Stimulated activated naive CD8-positive, alpha-beta T cell treated with anti-CD3 and anti-CD28 coated beads, Interleukin-15, Interleukin-2, amounts not matched to agents 100 U/mL and 50 U/mL, for 24 hours (primary cell): ENCODE measurements around the gene PIK3C2G.

Experiments
- ATAC-seq: fragments of 150-1000 bp; cut with Tn5 transposase; one replicate; pipeline ENCODE4 v1.10.0; 2021
- DNase-seq: peaks from one replicate; pipeline ENCODE4 v3.0.0; 2021

The PIK3C2G gene

DNA sequence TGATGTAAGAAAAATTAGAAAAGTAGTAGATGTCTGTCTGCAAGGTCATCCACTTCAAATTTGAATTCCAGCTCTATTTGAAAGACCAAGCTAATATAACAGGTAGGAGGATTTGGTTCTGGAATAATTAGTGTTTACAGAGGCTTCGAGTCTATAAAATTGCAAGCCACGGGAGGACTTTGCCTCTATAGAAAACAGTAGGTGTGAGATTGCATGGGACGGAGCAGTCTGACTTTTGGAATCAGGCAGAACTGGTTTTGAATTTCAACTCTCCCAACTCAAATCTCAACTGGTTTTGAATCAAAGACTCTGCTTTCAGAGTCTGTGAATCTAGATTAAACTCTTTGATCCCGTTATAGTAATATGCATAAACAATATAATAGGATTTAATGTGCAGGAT, 82.4 kb downstream of the PIK3C2G start:
- ATAC-seq (no peak), DNase-seq (no peak)

- ATAC-seq: no peak
- no peak for DNase-seq
Observed at GRCh38 chr12:18345021-18345735, 83.9 kb downstream of the PIK3C2G start.

DNA sequence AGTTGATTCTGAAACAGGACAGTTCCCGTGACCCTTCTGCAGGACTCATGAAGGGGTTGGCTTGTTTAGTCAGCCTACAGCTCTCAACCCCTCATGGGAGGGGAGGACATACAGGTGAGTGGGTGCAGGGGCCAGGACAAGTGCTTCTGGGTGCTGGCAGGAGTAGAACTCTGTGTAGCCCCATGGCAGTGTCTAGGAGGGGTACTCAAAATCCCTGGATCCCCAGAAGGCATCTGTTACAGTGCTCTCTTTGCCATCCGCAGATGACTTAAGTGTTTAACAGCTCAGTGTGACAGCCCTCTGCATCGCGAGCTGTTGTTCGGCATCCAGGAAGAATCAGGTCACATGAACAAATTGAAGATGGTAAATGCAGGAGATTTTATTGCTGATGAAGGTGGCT, 91.0 kb downstream of the PIK3C2G start:
- DNase-seq (no peak), ATAC-seq (no peak)

- DNase-seq (no peak), ATAC-seq (no peak)
Observed at GRCh38 chr12:18355429-18355828, 94.1 kb downstream of the PIK3C2G start.

DNA sequence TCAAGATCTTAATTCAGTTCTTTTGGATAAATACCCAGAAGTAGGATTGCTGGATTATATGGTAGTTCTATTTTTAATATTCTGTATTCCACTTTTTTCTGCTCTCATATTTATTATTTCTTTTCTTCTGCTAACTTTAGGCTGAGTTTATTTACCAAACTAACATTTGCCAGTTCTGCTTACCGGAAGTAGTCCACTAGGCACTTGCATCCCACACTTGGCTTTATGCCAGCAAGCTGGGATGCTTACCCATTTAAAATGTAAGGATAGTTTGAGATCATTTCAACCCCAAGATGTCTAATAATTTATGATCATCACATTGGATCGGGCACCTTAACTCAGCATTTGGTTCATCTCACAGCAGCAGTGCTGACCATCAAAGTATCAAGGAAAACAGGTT, 96.8 kb downstream of the PIK3C2G start:
- DNase-seq: no peak
- ATAC-seq: no peak

DNA sequence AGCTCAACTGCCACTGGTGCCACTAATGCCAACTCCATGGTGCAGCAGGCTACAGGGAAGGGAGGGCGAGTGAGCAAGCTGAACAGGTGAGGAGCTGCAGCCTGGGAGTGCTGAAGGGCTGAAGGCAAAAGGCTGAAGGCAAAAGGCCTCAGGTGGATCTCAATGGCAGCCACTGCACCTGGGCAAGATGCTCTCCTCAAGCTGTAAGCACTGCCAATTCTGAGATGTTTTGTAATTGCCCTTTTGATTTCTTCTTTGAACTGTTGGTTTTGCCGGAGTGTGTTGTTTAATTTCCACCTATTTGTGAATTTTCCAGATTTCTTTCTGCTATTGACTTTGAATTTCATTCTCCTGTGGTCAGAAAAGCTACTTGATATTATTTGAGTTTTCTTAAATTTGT, 97.6 kb downstream of the PIK3C2G start:
- no peak for ATAC-seq
- DNase-seq: no peak

DNA sequence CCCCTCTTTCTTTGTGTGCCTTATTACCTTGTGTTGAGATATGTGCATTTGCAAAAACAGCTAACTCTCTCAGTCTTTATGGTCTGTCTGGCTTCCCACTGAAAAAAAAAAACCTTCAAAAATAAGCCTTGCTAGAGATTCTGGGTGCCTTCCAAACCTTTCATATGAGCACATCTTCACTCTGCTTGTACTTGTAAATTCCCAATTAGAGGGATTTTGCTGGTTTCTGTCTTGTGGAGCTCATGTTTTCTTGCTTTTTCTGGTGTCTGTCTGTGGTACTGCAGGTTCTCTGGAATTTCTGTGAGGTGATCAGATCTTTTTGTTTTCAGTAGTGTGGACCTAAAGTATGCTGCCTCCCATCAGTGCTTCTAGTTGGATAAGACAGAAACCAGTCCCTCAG, 100.1 kb downstream of the PIK3C2G start:
- DNase-seq: no peak
- no peak for ATAC-seq

- DNase-seq (no peak), ATAC-seq (no peak)
Observed at GRCh38 chr12:18363321-18363720, 102.0 kb downstream of the PIK3C2G start.

DNA sequence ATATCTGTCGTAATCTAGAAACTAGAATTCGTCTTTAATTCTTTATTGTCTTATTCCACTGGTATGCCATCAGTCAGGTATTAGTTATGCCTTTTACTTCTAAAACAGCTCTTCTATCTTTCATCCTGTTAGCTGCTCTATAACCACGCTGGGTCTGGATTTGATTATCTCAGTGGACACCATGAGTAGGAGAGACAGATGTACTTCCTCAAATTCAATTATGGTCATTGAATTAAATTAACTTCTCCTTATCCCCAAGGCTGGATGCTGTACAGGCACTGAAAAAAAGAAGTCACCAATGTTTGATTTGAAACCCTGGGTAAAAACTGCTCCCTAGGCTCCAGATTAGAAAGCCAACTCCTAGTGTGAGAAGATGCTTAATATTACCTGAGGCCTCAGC, 107.3 kb downstream of the PIK3C2G start:
- ATAC-seq (no peak), DNase-seq (no peak)

DNA sequence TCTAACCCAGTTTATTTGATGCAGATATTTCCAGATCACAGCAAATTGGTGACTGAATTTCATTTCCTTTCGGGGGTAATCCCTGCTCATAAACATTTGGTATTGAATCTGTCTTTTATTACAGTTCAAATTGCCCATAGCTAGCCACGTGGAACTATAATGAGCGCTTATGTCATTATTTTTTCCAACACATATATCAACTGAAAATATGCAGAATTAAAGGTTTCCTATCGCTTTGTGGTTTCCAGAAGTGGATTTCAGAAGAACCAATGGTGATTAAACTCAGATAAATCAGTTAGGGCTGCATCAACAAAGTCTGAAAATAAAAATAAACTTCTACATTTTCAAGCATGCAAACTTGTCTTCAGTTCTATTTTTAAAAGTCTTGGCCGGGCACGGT, 111.9 kb downstream of the PIK3C2G start:
- ATAC-seq (no peak), DNase-seq (no peak)

DNA sequence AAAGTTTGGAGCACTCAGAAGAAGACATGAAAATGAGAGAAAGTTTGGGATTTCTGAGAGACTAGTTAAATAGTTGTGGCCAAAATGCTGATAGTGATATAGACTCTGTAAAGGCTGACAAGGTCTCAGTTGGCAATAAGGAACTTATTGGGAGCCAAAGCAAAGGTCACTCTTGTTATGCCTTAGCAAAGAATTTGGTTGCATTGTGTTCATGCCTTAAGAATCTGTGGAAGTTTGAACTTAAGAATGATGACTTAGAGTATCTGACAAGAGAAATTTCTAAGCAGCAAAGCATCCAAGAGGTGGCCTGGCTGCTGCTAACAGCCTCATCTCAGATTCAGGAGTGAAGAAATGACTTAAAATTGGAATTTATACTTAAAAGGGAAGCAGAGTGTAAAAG, 113.8 kb downstream of the PIK3C2G start:
- ATAC-seq: no peak
- DNase-seq: no peak

DNA sequence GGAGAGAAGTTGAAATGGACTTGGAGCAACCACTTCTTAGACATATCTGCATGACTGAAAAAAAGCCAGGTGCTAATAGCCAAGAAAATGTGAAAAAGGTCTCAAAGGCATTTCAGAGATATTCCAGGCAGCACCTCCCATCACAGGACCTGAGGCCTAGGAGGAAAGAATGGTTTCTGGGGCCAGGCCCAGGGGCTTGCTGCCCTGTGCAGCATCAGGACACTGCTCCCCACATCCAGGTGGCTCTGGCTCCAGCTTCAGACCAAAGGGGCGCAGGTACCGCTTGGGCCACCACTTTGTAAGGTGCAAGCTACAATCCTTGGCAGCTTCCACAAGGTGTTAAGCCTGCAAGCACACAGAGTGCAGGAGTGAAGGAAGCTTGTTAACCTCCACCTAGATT, 114.3 kb downstream of the PIK3C2G start:
- DNase-seq (no peak), ATAC-seq (no peak)

DNA sequence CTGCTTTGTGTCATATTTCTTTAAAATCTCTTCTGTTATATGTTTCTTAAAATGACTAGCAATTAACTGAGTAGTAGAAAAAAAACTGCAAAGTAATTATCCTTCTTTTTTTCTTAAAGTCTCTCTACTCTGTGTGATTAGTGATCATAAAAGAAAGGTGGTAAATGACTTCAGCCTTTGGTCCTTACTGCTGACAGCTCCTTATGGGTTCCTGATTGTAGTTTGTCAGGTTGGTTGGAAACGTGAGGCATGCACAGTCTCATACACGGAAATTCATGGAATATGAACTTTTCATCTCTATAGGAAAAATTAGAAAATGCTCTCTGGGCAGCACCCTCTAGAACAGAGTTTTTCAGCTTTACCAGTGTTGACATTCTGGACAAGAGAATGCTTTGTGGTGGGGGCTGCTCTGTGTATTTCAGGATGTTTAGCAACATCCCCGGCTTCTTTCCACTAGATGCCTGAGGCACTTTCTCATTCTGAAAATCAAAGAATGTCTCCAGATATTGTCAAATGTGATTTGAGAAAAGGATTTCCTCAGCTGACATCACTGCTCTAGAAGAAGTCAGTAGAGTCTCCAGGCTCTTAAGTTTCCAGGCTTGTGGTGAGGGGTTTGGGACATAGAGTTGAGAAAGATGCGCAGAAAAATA, 121.0 kb downstream of the PIK3C2G start:
- DNase-seq (no peak), ATAC-seq (no peak)

- no peak for ATAC-seq
- no peak for DNase-seq
Observed at GRCh38 chr12:18383203-18383602, 121.9 kb downstream of the PIK3C2G start.

- ATAC-seq (no peak), DNase-seq (no peak)
Observed at GRCh38 chr12:18387706-18388105, 126.4 kb downstream of the PIK3C2G start.

DNA sequence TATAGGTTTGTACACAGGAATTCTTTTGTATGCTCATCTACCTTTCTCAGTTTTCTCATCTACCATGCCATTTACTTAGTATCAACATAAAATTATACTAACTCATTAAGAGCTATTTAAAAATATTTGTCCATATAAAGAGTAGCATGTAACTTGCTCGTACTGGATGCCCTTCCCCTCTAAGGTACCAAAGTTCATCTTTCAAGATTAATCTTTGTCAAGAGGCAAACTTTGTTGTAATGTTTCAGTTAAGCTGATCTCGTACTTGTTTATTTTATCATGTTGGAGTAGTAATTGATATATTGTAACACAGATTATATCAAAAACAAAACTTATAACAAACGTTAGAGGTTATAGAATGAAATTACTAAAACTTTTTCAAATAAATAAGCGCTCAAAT, 128.5 kb downstream of the PIK3C2G start:
- ATAC-seq: no peak
- no peak for DNase-seq

- ATAC-seq: no peak
Observed at GRCh38 chr12:18391151-18391550, 129.8 kb downstream of the PIK3C2G start.

DNA sequence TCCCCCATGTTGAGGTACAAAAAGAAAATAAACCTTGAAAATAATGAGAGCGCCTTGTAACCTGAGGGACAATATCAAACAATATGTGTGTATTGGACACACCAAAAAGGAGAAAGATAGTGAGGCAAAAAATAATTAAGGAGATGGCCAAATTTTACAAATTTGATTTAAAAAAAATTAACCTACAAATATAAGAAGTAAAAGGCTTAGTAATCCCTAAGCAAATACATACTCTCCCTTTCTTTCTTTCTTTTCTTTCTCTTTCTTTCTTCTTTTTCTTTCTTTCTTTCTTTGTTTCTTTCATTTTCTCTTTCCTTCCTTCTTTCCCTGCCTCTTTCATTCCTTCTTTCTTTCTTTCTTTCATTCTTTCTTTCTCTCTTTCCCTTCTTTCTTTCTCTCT, 133.4 kb downstream of the PIK3C2G start:
- ATAC-seq (no peak), DNase-seq (no peak)

More at GRCh38 chr12:18391151-18391550, 129.8 kb downstream of the PIK3C2G start:
- no peak for DNase-seq

DNA sequence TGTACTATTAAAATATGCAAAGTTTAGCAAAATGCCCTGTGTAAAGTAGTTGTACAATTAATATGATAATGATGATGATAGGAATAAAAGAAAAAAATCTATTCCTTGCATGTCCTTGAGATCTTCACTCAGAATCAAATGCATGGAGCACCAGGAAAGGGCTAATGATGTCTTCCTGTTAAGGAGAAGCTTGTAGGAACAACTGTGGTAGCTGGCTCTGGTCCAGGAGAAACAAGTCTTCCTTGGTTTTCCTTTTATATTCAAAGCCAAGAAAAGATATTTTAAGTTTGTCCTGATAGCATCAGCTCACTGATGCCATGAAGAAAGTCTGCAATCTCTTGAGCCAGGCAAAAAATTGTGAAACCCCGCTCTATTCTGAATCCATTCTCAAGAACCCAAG, 138.9 kb downstream of the PIK3C2G start:
- no peak for ATAC-seq
- DNase-seq: no peak

- no peak for DNase-seq
- ATAC-seq: no peak
Observed at GRCh38 chr12:18402872-18403611, 141.7 kb downstream of the PIK3C2G start.

DNA sequence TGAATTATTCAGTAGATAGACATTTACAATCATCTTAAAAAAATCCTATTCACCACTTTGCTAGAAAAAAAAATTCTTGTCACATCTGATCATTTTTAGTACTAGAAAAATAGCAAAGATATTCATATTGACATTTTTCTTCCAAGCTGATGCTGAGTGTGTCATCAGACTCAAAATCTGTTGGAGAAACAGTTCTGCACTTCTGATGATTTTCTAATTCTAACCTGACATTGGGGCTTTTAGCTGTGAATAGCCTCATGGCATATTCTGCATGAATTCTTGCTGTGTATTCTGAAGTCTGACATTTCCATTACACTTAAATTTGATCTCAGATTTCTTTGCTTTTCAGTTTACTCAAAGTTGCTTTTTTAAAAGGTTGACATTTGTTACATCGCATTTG, 150.1 kb downstream of the PIK3C2G start:
- DNase-seq (no peak), ATAC-seq (no peak)

DNA sequence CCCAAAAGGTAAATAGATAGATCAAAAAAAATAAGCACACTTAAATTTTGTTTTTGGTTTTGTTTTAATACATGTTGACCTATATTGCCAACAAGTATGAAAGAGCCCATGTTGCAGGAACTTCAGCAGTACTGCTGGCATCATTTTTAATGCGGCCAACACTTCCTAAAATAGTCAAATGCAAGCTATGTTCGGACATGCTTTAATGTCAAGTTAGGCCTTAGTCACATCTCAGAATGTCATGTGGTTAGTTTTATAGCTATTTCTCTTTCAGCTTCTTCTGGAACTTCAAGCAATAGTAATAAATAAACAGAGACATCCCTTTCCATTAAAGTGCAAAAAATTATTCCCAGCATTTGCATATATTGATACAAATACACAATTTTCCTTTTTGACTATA, 153.4 kb downstream of the PIK3C2G start:
- no peak for ATAC-seq
- no peak for DNase-seq

- ATAC-seq: no peak
- no peak for DNase-seq
Observed at GRCh38 chr12:18415227-18415626, 153.9 kb downstream of the PIK3C2G start.

GRCh38 chr12:18416412-18416811, 155.1 kb downstream of the PIK3C2G start:
- no peak for ATAC-seq
- no peak for DNase-seq
